HepG2 (cell line): ENCODE measurements around the gene FBXW5. TPM values are rescaled to one million over a fixed set of nuclear protein-coding genes. Genes with fewer than 3 reads are reported as not detected.

ENCODE experiments used
- ATAC-seq: fragments of 200-7000 bp; cut with Tn5 transposase; 3 replicates; pipeline ENCODE4 v1.9.1; 2020; ENCODE audit warnings: mild to moderate bottlenecking, moderate library complexity
- BruUV-seq: library from RNA; stranded (reverse); fragments of 400-500 nt; replicated peaks from 2 replicates; lab custom pipeline; 2021; lab: Mats Ljungman, UMichigan
- CTCF ChIA-PET: fragments of 300-600 bp; formaldehyde crosslinking; extraction: SDS; loops from one replicate; lab custom pipeline; 2021; ENCODE audit warnings: low total read pairs, inconsistent platforms, low intra/inter-chr PET ratio; lab: Yijun Ruan, JAX
- POLR2A ChIA-PET: fragments of 350-600 bp; sonication (Branson Sonifier 250); formaldehyde crosslinking; loops from one replicate; lab custom pipeline; 2020; ENCODE audit warnings: antibody characterized with exemption, inconsistent platforms; lab: Yijun Ruan, JAX
- DNase-seq: peaks from one replicate; pipeline ENCODE4 v3.0.0-alpha.2; 2015; ENCODE audit warnings: low spot score
- FAIRE-seq: peaks from 3 replicates; lab custom pipeline; 2011; peaks lifted over from hg19 to GRCh38; lab: Jason Lieb, UNC
- H2AFZ ChIP-seq: one replicate; pipeline ENCODE4 v1.6.1; 2011; ENCODE audit warnings: low read length, inconsistent platforms
- H3K27ac ChIP-seq: fragments of 300-600 bp; 3 replicates; pipeline ENCODE4 v1.8.0; 2011; ENCODE audit warnings: mixed run types, mild to moderate bottlenecking, mixed read lengths, low read length, inconsistent platforms; ENCODE audit not compliant: insufficient read depth; ENCODE audit errors: extremely low read length
- H3K27me3 ChIP-seq, 2 experiments: fragments of 200-600 bp in 1 of 2; 2 replicates in 1 of 2; 3 replicates in 1 of 2; pipeline versions ENCODE4 v1.6.0 to v1.8.0; 2011; ENCODE audit warnings: low read length in 2 of 2, mild to moderate bottlenecking in 2 of 2, moderate library complexity in 2 of 2, inconsistent platforms in 1 of 2; ENCODE audit not compliant: insufficient read depth in 2 of 2, control insufficient read depth in 1 of 2
- H3K36me3 ChIP-seq, 2 experiments: fragments of 200-600 bp in 1 of 2; replicated peaks in 1 of 2; 2 replicates in 1 of 2; 3 replicates in 1 of 2; pipeline versions ENCODE4 v1.5.1 to v1.8.0; 2011; ENCODE audit warnings: low read length in 2 of 2, inconsistent platforms in 1 of 2; ENCODE audit not compliant: insufficient read depth in 2 of 2, control insufficient read depth in 1 of 2
- H3K4me1 ChIP-seq: 2 replicates; pipeline ENCODE4 v1.5.1; 2012; ENCODE audit warnings: low read length, inconsistent platforms; ENCODE audit not compliant: insufficient read depth
- H3K4me2 ChIP-seq: 2 replicates; pipeline ENCODE4 v1.6.0; 2011; ENCODE audit warnings: low read depth, low read length, inconsistent platforms
- H3K4me3 ChIP-seq, 3 experiments: fragments of 200-600 bp in 1 of 3; sonication (generic), shearing (Covaris generic) in 1 of 3; replicated peaks in 1 of 3; 2 replicates each; pipeline ENCODE4 v1.5.1; 2011 to 2016; ENCODE audit warnings: low read length in 3 of 3, inconsistent platforms in 2 of 3, low read depth in 2 of 3, mild to moderate bottlenecking in 2 of 3, control low read depth in 1 of 3, mixed read lengths in 1 of 3; ENCODE audit not compliant: insufficient read depth in 1 of 3
- H3K79me2 ChIP-seq: one replicate; pipeline ENCODE4 v1.6.1; 2011; ENCODE audit warnings: low read length, inconsistent platforms; ENCODE audit not compliant: insufficient read depth
- H3K9ac ChIP-seq: 2 replicates; pipeline ENCODE4 v1.6.0; 2011; ENCODE audit warnings: mild to moderate bottlenecking, low read depth, low read length, inconsistent platforms; ENCODE audit not compliant: insufficient read depth
- H3K9me3 ChIP-seq: 2 replicates; pipeline ENCODE4 v1.5.1; 2012; ENCODE audit warnings: mild to moderate bottlenecking, low read length
- H4K20me1 ChIP-seq: 2 replicates; pipeline ENCODE4 v1.6.0; 2011; ENCODE audit warnings: inconsistent platforms, mild to moderate bottlenecking, low read length, moderate library complexity; ENCODE audit not compliant: insufficient read depth
- CTCF ChIP-seq: sonication (generic); formaldehyde crosslinking; IDR thresholded peaks from 2 replicates; pipeline ENCODE4 v1.5.0; 2020; ENCODE audit warnings: mild to moderate bottlenecking, missing genetic modification reagents, moderate library complexity
- KDM5B ChIP-seq: sonication (generic); formaldehyde crosslinking; IDR thresholded peaks from 2 replicates; pipeline ENCODE4 v1.4.0; 2020; ENCODE audit warnings: missing genetic modification reagents, mild to moderate bottlenecking, borderline replicate concordance
- UBTF ChIP-seq: sonication (generic); formaldehyde crosslinking; IDR thresholded peaks from 2 replicates; pipeline ENCODE4 v1.4.0; 2020; ENCODE audit warnings: mild to moderate bottlenecking, missing genetic modification reagents
- ZHX2 ChIP-seq, 2 experiments: sonication (generic) in 1 of 2; formaldehyde crosslinking in 1 of 2; IDR thresholded peaks; 2 replicates each; pipeline versions ENCODE4 v1.6.1 to v1.9.0; 2014 to 2022; ENCODE audit warnings: antibody characterized with exemption in 1 of 2, borderline replicate concordance in 1 of 2, inconsistent platforms in 1 of 2, low read depth in 1 of 2, missing genetic modification reagents in 1 of 2
- WGBS: methylation state at CpG from one replicate; pipeline ENCODE4 v1.1.6; 2017; ENCODE audit warnings: low lambda C conversion rate; 5-methylcytosine and 5-hydroxymethylcytosine counted together
- in situ Hi-C: cut with HindIII; loops from 2 replicates; pipeline ENCODE4 v1.10.0; 2017; ENCODE audit warnings: low pct_unique_long_range_greater_than_20kb; ENCODE audit not compliant: extremely low pct_ligation_motif_present
- intact Hi-C: fragments of 100-400 bp; cut with micrococcal nuclease; formaldehyde crosslinking; loops from one replicate; pipeline ENCODE4 v1.10.0; 2022; ENCODE audit not compliant: unreplicated experiment
- polyA plus RNA-seq, 8 experiments: library from polyadenylated mRNA; depleted of rRNA in 3 of 8; stranded (reverse) in 7 of 8; unstranded in 1 of 8; fragments of >200 nt; fragmentation: Illumina TruSeq in 4 of 8; extraction: Trizol in 4 of 8; gene quantifications; 2 replicates each; pipeline versions ENCODE4 v1.2.1 to v1.2.3, GENCODE V29; 2011 to 2016; ENCODE audit warnings: low read depth in 4 of 8, missing spikeins in 1 of 8, mixed read lengths in 1 of 8; ENCODE audit not compliant: insufficient read depth in 1 of 8
- total RNA-seq, 5 experiments: library from RNA; depleted of rRNA; stranded (reverse); fragments of >200 nt; fragmentation: Illumina TruSeq; extraction: Trizol; gene quantifications; 2 replicates each; pipeline ENCODE4 v1.2.3, GENCODE V29; 2016; ENCODE audit warnings: low read depth in 1 of 5
- TF ChIP-seq, protein P1 (sequence below): sonication (generic); formaldehyde crosslinking; IDR thresholded peaks from 2 replicates; pipeline ENCODE4 v1.8.1; 2022; ENCODE audit warnings: low read depth, mild to moderate bottlenecking, missing genetic modification reagents
- TF ChIP-seq, protein P2 (sequence below): sonication (generic); formaldehyde crosslinking; IDR thresholded peaks from 2 replicates; pipeline ENCODE4 v1.4.0; 2020; ENCODE audit warnings: missing genetic modification reagents; ENCODE audit errors: not compliant biosample characterization

FBXW5 gene
- total and polyA plus RNA-seq, 2 of the 13 experiments (the other 11 are each of a cell fraction or from before 2014, with no cell fraction given) = 52.0 to 60.4 TPM

- Histone ChIP-seq H3K4me1 (peaks cover 41% of the 10 kb centered on the region), H2AFZ (no peak overlapping the region), H3K9ac (no peak overlapping the region), H3K4me2 (no peak overlapping the region), H3K9me3 (no peaks in the 10 kb centered on the region), H3K4me3 (no peak overlapping the region; a peak in 1 of 6 replicates), H3K27me3 (peaks cover 20 to 66% of the 10 kb centered on the region in 2 experiments), H3K27ac (no peak overlapping the region), H4K20me1 (no peaks in the 10 kb centered on the region), H3K79me2 (no peaks in the 10 kb centered on the region), H3K36me3 (no peaks in the 10 kb centered on the region)
- DNase-seq = peak; percentile 42
- intact Hi-C loops (no loop called here), in situ Hi-C loops (no loop called here)
- ATAC-seq = peak; percentile 41
- ChIA-PET CTCF (no interaction called here), POLR2A (no interaction called here)
- FAIRE-seq = no peak
- no TSS peak for BruUV-seq
- 0% methylated on average over 3 of the region's 14 CpGs for WGBS
- TF ChIP-seq CTCF (CRISPR knock-in tag) (peak; percentile 75), KDM5B (CRISPR knock-in tag) (peak; percentile 32; the same call in 1 of the 2 replicates), ZHX2 (IDR thresholded peaks at IDR 0.05; ENCODE audit: low read depth) (no peak), ZHX2 (CRISPR knock-in tag; IDR thresholded peaks at IDR 0.05; ENCODE audit: borderline replicate concordance) (no peak), UBTF (CRISPR knock-in tag) (no peak)
- TF ChIP-seq, protein P1, sequence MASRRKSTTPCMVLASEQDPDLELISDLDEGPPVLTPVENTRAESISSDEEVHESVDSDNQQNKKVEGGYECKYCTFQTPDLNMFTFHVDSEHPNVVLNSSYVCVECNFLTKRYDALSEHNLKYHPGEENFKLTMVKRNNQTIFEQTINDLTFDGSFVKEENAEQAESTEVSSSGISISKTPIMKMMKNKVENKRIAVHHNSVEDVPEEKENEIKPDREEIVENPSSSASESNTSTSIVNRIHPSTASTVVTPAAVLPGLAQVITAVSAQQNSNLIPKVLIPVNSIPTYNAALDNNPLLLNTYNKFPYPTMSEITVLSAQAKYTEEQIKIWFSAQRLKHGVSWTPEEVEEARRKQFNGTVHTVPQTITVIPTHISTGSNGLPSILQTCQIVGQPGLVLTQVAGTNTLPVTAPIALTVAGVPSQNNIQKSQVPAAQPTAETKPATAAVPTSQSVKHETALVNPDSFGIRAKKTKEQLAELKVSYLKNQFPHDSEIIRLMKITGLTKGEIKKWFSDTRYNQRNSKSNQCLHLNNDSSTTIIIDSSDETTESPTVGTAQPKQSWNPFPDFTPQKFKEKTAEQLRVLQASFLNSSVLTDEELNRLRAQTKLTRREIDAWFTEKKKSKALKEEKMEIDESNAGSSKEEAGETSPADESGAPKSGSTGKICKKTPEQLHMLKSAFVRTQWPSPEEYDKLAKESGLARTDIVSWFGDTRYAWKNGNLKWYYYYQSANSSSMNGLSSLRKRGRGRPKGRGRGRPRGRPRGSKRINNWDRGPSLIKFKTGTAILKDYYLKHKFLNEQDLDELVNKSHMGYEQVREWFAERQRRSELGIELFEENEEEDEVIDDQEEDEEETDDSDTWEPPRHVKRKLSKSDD (CRISPR knock-in tag) = no peak
- TF ChIP-seq, protein P2, sequence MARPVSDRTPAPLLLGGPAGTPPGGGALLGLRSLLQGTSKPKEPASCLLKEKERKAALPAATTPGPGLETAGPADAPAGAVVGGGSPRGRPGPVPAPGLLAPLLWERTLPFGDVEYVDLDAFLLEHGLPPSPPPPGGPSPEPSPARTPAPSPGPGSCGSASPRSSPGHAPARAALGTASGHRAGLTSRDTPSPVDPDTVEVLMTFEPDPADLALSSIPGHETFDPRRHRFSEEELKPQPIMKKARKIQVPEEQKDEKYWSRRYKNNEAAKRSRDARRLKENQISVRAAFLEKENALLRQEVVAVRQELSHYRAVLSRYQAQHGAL (CRISPR knock-in tag) = no peak
Observed at GRCh38 chr9:136975644-136976043, 31.1 kb upstream of the FBXW5 start.
